GM15510 (cell line): ENCODE data around the gene PNMA8C.

ENCODE experiments used
- POLR2A ChIP-seq: IDR thresholded peaks from 3 replicates; pipeline ENCODE4 v1.6.1; 2011; ENCODE audit warnings: borderline replicate concordance; ENCODE audit not compliant: insufficient read length; ENCODE audit errors: extremely low read depth

Gene PNMA8C

DNA sequence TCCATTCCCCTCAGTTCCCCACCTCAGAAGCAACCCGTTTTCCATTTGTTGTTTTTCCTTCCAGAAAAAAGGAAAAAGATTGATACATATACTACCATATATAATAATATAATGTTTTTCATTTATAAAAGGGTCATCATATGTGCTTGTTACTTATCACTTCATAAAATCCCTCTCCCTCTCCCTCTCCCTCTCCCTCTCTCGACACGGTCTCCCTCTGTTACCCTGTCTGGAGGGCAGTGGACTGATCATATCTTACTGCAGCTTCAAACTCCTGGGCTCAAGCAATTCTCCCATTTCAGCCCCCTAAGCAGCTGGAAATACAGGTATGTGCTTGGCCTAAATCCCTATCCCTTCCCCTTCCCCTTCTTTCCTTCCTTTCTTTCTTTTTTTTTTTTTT, 25.5 kb upstream of the PNMA8C start:
- TF ChIP-seq POLR2A = no peak

DNA sequence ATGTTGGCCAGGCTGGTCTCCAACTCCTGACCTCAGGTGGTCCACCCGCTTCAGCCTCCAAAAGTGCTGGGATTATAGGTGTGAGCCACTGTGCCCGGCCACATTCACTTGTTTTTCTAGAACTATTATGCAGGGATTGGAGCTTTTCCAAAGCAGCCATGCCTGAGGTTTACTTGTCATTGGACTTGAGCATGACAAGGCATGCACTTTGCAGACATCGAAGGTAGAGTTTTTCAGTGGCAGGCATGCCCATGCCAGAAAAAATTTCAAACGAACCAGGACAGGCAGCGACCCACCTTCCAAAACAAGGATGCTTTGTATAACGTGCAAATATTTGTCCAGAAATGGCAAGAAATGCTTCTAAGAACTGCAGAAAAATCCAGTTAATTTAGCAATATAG, 24.9 kb upstream of the PNMA8C start:
- no peak for TF ChIP-seq POLR2A

DNA sequence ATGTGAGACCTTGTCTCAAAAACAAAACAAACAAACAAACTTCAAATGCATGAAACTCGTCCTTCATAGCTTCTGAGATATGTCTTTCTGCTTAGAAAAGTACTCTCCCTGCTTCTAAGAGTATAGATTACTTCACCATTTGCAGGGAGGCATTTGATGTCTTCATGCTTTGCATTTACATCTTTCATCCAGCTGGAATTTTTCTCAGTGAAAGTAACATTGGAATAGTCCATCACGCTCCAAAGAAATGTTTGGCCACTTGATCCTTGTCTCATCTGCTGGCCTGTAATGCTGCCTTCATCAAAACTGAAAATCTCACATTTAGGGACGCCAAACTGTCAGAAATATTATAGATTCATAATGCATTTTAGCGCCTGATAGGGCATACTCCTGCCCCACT, 23.4 kb upstream of the PNMA8C start:
- TF ChIP-seq POLR2A = no peak

DNA sequence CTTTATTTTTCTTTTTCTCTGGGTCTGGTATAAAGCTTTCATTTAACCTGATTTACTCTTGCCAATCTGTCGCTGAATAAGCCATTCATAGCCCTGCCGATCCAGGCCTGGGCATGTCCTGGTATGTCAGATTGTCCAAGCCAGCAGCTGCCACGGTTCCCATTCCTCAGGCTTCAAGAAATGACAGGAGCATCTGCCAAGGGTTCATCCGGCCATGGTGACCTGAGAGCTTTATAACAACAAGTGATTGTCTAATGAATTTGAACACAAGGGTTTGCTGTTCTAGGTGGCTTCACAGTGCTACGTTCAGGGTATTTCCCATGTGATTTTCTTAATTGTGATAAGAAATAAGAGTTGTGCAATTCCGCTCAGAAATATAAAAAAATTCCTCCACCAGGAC, 22.6 kb upstream of the PNMA8C start:
- no peak for TF ChIP-seq POLR2A

DNA sequence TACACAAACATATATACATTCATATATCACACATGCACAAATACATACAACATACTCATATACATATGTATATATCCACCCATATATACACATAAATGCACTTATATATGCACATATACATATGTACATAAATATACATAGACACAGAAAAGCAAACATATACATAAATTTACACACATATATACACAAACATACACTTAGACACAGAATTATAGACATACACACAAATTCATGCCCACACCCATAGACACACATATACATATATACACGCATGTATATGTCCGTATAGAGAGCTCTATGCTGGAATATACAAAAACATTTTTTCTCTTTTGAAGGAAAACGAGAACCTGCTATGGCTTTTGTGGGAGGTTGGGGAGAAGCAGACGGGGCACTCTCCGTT, 22.0 kb upstream of the PNMA8C start:
- no peak for TF ChIP-seq POLR2A

DNA sequence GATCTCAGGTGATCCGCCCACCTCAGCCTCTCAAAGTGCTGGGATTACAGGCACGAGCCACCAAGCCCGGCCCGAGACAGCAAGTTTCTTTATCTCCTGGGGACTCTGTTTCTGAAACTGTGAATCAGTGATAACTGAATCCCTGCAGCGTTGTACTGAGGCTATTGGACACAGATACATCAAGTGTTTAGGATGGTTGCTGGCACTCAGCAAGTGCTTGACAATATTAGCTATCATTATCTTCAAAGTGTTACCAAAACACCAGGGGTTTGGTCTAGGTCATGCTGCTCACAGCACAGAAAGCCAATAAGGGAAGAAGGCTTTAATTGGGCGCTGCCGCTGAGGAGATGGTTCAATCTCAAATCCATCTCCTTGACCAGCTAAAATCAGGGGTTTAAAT, 20.5 kb upstream of the PNMA8C start:
- TF ChIP-seq POLR2A = no peak

DNA sequence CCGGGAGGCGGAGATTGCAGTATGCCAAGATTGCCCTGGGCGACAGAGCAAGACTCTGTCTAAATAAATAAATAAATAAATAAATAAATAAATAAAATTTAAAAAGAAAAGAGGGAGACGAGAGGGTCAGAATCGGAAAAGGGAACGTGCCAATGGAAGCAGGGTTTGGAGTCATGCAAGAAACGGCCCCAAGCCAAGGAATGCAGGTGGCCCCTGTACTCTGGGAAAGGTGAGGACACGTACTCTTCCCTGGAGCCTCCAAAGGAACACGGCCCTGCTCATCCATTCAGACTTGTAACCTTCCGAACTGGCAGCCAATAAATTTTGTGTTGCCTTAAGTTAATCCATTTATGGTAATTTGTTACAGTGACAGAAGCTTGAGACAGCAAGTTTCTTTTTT, 19.9 kb upstream of the PNMA8C start:
- TF ChIP-seq POLR2A = no peak

DNA sequence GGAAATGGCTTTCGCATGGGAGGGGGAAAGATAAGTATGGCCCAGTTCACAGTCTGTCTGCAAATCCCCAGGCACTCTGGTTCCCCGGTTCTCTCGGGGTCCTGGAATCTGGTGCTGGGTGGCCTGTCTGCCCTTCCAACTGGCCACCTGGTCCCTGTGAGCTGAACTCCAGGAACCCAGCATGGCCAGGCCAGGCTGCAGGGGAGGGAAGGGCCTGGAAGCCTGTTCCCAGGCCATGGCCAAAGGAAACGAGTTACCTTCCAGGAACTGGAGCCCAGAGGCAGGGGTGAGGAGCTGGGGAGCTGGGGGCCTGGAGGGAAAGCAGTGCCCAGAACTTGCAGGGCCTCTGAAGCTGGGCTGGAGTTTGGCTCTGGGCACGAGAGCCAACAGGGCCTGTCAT, 19.1 kb upstream of the PNMA8C start:
- no peak for TF ChIP-seq POLR2A

DNA sequence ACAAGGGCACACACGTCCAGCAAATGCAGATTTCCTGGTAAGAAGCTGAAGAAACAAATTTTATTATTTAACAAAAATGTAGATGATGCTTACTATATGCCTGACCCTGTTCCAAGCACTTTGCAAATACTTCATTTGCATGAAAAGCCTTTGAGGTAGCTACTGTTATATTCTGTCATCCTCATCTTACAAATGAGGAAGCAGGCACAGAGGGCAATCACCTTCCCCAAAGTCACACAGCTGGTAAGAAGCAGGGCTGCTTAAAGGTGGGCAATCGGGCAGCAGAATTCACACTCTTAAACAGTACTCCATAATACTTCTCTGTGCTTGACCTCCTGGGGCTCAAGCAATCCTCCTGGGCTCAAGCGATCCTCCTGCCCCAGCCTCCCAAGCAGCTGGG, 18.3 kb upstream of the PNMA8C start:
- no peak for TF ChIP-seq POLR2A

DNA sequence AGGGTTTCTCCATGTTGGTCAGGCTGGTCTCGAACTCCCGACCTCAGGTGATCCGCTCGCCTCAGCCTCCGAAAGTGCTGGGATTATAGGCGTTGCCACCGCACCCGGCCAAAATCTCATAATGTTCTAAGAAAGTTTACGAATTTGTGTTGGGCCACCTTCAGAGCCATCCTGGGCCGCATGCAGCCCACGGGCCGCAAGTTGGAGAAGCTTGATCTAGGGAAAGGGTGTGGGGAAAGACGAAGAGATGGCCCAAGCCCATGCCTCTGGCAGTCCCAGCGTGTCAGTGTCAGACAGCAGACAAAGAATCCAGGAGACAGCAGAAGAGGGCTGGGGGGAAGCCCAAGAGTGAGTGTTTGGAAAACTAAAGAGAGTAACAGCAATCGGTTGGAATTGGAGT, 17.3 kb upstream of the PNMA8C start:
- TF ChIP-seq POLR2A = no peak

DNA sequence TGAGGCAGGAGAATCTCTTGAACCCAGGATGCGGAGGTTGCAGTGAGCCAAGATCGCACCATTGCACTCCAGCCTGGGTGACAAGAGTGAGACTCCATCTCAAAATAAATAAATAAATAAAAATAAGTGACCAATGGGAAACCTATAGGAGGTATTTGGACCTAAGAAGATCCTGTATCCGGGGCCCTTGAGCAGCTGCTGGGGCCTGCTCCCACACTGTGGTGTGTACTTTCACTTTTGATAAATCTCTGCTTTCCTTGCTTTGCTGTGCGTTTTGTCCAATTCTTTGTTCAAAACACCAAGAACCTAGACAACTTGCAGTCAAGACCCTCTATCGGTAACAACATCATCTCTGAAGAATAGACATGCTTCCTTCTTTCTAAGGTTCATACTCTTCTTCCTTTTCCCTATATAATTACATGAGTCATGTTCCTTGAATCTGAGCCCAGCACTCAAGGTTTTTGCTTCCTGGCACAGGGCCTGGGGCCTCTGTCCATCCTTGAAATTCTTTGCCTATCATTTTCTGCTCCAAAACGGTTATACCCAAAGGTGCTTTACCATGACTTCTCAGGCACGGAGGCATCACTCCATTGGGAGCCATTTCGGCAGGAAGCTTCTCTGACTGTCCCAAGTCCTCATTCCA, 14.2 kb upstream of the PNMA8C start:
- TF ChIP-seq POLR2A = no peak

DNA sequence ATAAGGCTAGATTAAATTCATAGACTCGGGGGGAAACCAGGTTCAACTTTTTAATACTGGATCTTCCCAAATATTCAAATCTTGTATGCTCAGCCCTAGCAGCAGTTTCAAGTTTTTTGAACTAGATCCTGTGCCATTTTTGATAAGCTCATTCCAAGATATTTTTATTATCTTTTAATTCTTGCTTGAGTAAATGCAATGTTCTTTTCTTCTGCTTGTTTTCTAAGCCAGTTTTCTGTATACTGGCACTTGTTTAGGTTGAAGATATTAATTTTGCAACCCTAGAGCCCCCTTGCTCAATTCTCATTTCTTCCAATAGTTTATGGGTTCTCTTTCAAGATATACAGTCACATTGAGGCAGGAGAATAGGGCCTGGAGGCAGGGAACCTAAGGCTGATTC, 13.1 kb upstream of the PNMA8C start:
- TF ChIP-seq POLR2A = no peak

DNA sequence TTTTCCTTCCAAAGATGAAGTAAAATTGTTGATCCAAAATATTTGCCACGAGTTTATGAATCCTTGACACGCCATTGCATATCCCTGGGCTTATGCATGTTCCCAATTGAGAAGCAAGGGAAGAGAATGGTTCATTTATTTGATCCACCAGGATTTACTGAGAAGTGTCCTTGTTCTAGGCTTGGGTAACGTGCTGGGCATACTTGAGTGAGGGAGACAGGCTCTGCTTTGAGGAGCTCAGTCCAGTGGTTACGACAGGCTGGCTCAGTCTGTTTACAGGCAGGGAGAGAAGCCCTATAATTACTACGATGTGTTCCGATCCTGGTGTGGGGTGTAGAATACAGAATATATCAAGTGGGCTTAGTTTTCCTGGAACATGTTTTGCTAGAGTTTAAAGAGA, 6.3 kb upstream of the PNMA8C start:
- no peak for TF ChIP-seq POLR2A

DNA sequence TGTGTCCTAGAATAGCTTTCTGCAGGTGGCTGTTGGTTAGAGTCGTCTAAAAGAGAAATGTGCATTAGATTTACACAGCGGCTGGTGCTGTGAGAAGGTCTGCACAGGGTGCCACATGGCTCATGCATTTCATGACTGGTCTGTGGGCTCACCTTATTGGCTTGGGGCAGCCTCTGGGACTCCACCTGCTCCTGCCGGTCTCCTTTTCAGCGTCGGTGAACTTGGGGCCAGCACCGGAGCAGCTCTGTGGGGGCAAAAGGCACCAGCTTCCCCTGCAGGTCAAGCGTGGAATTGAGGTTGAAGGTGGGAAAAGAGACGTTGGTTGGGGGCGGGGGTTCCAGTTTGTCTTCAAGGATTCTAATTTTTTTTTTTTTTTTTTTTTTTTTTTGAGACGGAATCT, 3.1 kb upstream of the PNMA8C start:
- no peak for TF ChIP-seq POLR2A

DNA sequence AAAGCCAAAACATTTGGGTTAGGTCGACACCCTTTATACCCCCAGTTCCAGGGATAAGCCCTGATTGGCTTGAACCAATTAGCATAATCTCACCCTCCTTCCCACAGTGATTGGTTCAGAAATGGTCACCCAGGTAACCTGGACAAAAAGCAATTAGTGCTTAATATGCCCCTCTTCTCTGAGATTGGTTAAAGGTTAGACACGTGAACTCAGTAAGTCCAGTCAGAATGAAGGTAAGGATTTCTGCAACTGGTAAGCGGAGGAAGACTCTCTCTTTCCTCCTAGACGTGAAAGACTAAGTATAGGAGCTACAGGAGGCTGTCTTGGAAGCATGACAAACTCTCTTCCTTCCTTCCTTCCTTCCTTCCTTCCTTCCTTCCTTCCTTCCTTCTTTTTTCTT, 1.3 kb upstream of the PNMA8C start:
- TF ChIP-seq POLR2A = no peak

DNA sequence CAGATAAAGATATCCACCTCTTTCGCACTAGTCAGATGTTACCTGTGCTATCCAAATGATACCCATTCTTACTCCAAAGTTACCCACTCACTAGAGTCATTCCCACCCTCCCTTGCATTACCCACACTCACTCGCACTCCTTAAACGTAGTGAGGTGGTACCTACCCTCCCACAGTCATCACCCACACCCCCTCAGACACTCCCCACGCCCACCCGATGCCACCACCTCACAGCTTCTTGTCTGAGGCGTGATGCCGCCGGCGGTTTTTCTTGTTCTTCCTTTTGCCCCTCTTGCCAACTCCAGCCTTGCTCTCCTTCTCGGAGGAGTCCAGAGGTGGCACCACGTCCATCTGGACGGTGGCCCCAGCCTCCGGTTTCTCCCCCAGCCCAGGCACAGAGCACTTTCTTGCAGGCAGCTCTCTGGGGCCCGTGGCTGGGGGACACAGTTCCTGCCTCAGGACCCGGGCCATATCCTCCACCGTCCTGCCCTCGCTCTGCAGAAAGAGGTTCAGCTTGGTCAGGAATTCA, 1.2 kb downstream of the PNMA8C start:
- TF ChIP-seq POLR2A = no peak
